Measurements from ENCODE around the gene E2F4.

The E2F4 gene

GRCh38 chr16:67236563-67237395 is 44.8 kb downstream of the E2F4 start:
- peak in 1 of 2 experiments; percentile 40 for DNase-seq

GRCh38 chr16:67237396-67238277 is 45.7 kb downstream of the E2F4 start:
- no peak for DNase-seq

- DNase-seq = no peak
Measured at GRCh38 chr16:67238278-67238575, 46.3 kb downstream of the E2F4 start.

GRCh38 chr16:67238806-67239470 is 47.0 kb downstream of the E2F4 start:
- DNase-seq = no peak

GRCh38 chr16:67240506-67240905 is 48.6 kb downstream of the E2F4 start:
- no peak for DNase-seq

- DNase-seq = peak; percentile 34 to 44
Measured at GRCh38 chr16:67241008-67241900, 49.3 kb downstream of the E2F4 start.

GRCh38 chr16:67242138-67242730 is 50.3 kb downstream of the E2F4 start:
- no peak for DNase-seq

- no peak for DNase-seq
Measured at GRCh38 chr16:67243481-67243880, 51.5 kb downstream of the E2F4 start.

GRCh38 chr16:67244387-67245185 is 52.6 kb downstream of the E2F4 start:
- peak; percentile 79 to 84 for DNase-seq

GRCh38 chr16:67245186-67245585 is 53.2 kb downstream of the E2F4 start:
- DNase-seq = no peak

- no peak for DNase-seq
Measured at GRCh38 chr16:67245674-67246080, 53.7 kb downstream of the E2F4 start.

GRCh38 chr16:67246081-67246755 is 54.3 kb downstream of the E2F4 start:
- peak; percentile 42 to 76 for DNase-seq

- DNase-seq = no peak
Measured at GRCh38 chr16:67246756-67247191, 54.8 kb downstream of the E2F4 start.

GRCh38 chr16:67247192-67248072 is 55.5 kb downstream of the E2F4 start, which contains the start of gene FHOD1:
TSS of gene FHOD1 (minus strand) at chr16:67247481. CDS start at chr16:67247410, 71 bp downstream.
- peak; percentile 90 to 94 for DNase-seq

GRCh38 chr16:67248073-67248400 is 56.1 kb downstream of the E2F4 start:
- DNase-seq = peak in 1 of 2 experiments; percentile 28

All from SW 1271 (cell line).